ENCODE measurements around the gene USP40. TPM values are rescaled to one million over a fixed set of nuclear protein-coding genes. Genes with fewer than 3 reads are reported as not detected.

Gene USP40
- total RNA-seq, 1 donor, result 40.2 TPM

DNA sequence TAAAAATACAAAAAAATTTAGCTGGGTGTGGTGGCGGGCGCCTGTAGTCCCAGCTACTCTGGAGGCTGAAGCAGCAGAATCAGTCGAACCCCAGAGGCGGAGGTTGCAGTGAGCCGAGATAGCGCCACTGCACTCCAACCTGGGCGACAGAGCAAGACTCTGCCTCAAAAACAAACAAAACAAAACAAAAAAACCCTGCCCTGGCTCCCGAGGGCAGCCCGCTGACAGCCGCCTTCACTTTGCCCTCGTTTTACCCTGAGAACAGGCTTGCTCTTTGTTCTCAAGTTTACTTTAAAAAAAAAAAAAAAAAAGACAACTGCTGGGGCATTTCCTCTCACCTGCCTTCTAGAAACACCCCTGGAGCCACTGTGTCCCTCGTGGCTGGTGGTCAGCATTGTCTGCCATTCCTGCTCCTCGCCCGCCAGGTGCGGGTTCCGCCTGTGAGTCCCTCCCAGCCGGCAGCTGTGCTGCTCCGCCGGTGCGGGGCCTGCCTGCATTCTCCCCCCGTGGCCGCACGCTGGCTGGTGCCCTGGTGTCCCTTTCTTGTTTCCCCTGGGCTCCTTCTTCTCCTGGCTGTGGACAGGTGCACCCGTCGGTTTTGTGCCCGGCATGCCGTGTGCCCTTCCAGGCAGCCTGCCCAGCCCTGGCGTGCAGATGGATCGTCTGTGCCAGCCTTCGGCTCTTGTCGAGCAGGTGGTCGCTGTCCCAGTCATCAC lies 105.7 kb downstream of the USP40 start:
- TF ChIP-seq, protein P1, sequence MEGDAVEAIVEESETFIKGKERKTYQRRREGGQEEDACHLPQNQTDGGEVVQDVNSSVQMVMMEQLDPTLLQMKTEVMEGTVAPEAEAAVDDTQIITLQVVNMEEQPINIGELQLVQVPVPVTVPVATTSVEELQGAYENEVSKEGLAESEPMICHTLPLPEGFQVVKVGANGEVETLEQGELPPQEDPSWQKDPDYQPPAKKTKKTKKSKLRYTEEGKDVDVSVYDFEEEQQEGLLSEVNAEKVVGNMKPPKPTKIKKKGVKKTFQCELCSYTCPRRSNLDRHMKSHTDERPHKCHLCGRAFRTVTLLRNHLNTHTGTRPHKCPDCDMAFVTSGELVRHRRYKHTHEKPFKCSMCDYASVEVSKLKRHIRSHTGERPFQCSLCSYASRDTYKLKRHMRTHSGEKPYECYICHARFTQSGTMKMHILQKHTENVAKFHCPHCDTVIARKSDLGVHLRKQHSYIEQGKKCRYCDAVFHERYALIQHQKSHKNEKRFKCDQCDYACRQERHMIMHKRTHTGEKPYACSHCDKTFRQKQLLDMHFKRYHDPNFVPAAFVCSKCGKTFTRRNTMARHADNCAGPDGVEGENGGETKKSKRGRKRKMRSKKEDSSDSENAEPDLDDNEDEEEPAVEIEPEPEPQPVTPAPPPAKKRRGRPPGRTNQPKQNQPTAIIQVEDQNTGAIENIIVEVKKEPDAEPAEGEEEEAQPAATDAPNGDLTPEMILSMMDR (IDR thresholded peaks at IDR 0.05; ENCODE audit: insufficient read depth, low read length), result no peak
- no peak overlapping the region for H3K4me3 ChIP-seq (ENCODE audit: low read depth, low read length)
- DNase-seq (ENCODE audit: low read depth), result no peak

- TF ChIP-seq, protein P1 (IDR thresholded peaks at IDR 0.05; ENCODE audit: insufficient read depth, low read length), result no peak
- H3K4me3 ChIP-seq (ENCODE audit: low read depth, low read length), result no peak overlapping the region
- DNase-seq (ENCODE audit: low read depth), result no peak
Observed at GRCh38 chr2:233459426-233459825, 107.2 kb downstream of the USP40 start.

DNA sequence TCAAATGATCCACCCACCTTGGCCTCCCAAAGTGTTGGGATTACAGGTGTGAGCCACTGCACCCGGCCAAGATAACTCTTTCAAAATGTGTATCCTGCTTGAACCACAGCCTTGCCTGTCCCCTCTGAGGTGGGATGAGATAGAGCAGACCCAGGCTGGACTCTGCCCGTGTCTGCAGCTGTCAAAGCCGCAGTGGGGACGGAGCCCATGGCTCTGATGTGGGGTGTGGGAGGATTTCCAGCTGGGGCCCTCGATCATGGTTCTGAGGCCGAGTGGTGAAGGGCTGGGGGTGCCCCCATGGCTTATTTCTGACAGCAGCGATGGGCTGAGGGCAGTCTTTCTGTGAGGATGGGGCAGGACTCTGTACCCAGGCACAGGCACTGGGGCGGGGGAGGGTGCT lies 107.8 kb downstream of the USP40 start:
- H3K4me3 ChIP-seq (ENCODE audit: low read depth, low read length), result no peak overlapping the region
- DNase-seq (ENCODE audit: low read depth), result no peak
- TF ChIP-seq, protein P1 (IDR thresholded peaks at IDR 0.05; ENCODE audit: insufficient read depth, low read length), result no peak

- H3K4me3 ChIP-seq (ENCODE audit: low read depth, low read length), result no peak overlapping the region
- DNase-seq (ENCODE audit: low read depth), result no peak
- TF ChIP-seq, protein P1 (IDR thresholded peaks at IDR 0.05; ENCODE audit: insufficient read depth, low read length), result no peak
Observed at GRCh38 chr2:233458031-233458610, 108.5 kb downstream of the USP40 start.

GRCh38 chr2:233457356-233457755 lies 109.2 kb downstream of the USP40 start:
- TF ChIP-seq, protein P1 (IDR thresholded peaks at IDR 0.05; ENCODE audit: insufficient read depth, low read length), result no peak
- DNase-seq (ENCODE audit: low read depth), result no peak
- no peak overlapping the region for H3K4me3 ChIP-seq (ENCODE audit: low read depth, low read length)

DNA sequence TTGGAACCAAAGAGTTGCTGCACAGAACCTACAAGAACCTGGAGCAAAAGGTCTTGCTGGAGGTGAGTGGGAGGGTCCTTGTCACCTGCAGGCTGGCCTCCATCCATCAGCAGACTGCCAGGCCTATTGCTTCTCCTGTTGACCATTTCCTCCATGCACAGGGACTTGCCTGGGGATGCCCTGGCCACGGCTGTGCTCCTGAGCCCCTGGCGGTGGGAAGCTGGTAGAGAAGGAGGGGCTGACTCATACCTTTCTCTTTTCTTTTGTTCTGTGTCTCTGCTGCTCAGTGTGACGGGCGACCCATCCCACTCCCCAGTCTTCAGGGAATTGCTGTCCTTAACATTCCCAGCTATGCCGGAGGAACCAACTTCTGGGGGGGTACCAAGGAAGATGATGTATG lies 109.6 kb downstream of the USP40 start:
- DNase-seq (ENCODE audit: low read depth), result no peak
- no peak overlapping the region for H3K4me3 ChIP-seq (ENCODE audit: low read depth, low read length)
- TF ChIP-seq, protein P1 (IDR thresholded peaks at IDR 0.05; ENCODE audit: insufficient read depth, low read length), result no peak

All from fibroblast of the aortic adventitia (primary cell).